Duodenal mucosa (tissue), 2 donors: ENCODE measurements around the gene MYLK4.

Experiments
- H3K27ac ChIP-seq: one replicate; pipeline ENCODE4 v1.7.0; 2013; ENCODE audit warnings: low read depth, low read length
- H3K27me3 ChIP-seq, 2 donors: one replicate each; pipeline ENCODE4 v1.7.0; 2013; ENCODE audit warnings: low read length in 2 of 2, control low read depth in 1 of 2; ENCODE audit not compliant: insufficient read depth in 2 of 2, control insufficient read depth in 1 of 2
- H3K36me3 ChIP-seq, 2 donors: one replicate each; pipeline ENCODE4 v1.7.0; 2013; ENCODE audit warnings: low read length in 2 of 2, control low read depth in 1 of 2; ENCODE audit not compliant: insufficient read depth in 2 of 2, control insufficient read depth in 1 of 2
- H3K4me1 ChIP-seq, 2 donors: one replicate each; pipeline ENCODE4 v1.7.0; 2013; ENCODE audit warnings: low read length in 2 of 2, control low read depth in 1 of 2; ENCODE audit not compliant: insufficient read depth in 2 of 2, control insufficient read depth in 1 of 2
- H3K4me3 ChIP-seq, 2 donors: one replicate each; pipeline ENCODE4 v1.7.0; 2013; ENCODE audit warnings: low read length in 2 of 2, low read depth in 1 of 2
- H3K9ac ChIP-seq, 2 donors: one replicate each; pipeline ENCODE4 v1.7.0; 2013; ENCODE audit warnings: low read length in 2 of 2, low read depth in 1 of 2
- H3K9me3 ChIP-seq, 2 donors: one replicate each; pipeline ENCODE4 v1.7.0; 2013; ENCODE audit warnings: low read length in 2 of 2, control low read depth in 1 of 2; ENCODE audit not compliant: control insufficient read depth in 1 of 2

Gene MYLK4

GRCh38 chr6:2791450-2791974, 40.8 kb upstream of the MYLK4 start:
- H3K4me1 ChIP-seq = peaks cover 15 to 19% of the 10 kb centered on the region in 2 donors
- H3K27ac ChIP-seq = no peak overlapping the region
- no peaks in the 10 kb centered on the region for H3K9me3 ChIP-seq
- H3K4me3 ChIP-seq = no peak overlapping the region
- H3K9ac ChIP-seq = no peak overlapping the region
- no peaks in the 10 kb centered on the region for H3K27me3 ChIP-seq
- H3K36me3 ChIP-seq = peaks cover 0 to 5% of the 10 kb centered on the region in 2 donors

- Histone ChIP-seq H3K27me3 (no peaks in the 10 kb centered on the region), H3K4me3 (no peak overlapping the region), H3K9ac (no peak overlapping the region), H3K9me3 (no peaks in the 10 kb centered on the region), H3K27ac (no peak overlapping the region), H3K36me3 (peaks cover 2 to 12% of the 10 kb centered on the region in 2 donors), H3K4me1 (peaks cover 15 to 19% of the 10 kb centered on the region in 2 donors)
Observed at GRCh38 chr6:2790588-2791449, 40.1 kb upstream of the MYLK4 start.

GRCh38 chr6:2786269-2786668, 35.5 kb upstream of the MYLK4 start:
- Histone ChIP-seq H3K9me3 (no peaks in the 10 kb centered on the region), H3K27ac (no peak overlapping the region), H3K4me1 (peaks cover 0 to 10% of the 10 kb centered on the region in 2 donors), H3K4me3 (no peak overlapping the region), H3K36me3 (peaks cover 14 to 43% of the 10 kb centered on the region in 2 donors), H3K9ac (no peak overlapping the region), H3K27me3 (no peaks in the 10 kb centered on the region)

- Histone ChIP-seq H3K4me1 (peaks cover 0 to 10% of the 10 kb centered on the region in 2 donors), H3K36me3 (peaks cover 24 to 55% of the 10 kb centered on the region in 2 donors), H3K9ac (no peak overlapping the region), H3K27me3 (no peaks in the 10 kb centered on the region), H3K27ac (no peak overlapping the region), H3K9me3 (no peaks in the 10 kb centered on the region), H3K4me3 (no peak overlapping the region)
Observed at GRCh38 chr6:2784930-2785329, 34.2 kb upstream of the MYLK4 start.

GRCh38 chr6:2784061-2784460, 33.3 kb upstream of the MYLK4 start:
- no peak overlapping the region for H3K27ac ChIP-seq

DNA sequence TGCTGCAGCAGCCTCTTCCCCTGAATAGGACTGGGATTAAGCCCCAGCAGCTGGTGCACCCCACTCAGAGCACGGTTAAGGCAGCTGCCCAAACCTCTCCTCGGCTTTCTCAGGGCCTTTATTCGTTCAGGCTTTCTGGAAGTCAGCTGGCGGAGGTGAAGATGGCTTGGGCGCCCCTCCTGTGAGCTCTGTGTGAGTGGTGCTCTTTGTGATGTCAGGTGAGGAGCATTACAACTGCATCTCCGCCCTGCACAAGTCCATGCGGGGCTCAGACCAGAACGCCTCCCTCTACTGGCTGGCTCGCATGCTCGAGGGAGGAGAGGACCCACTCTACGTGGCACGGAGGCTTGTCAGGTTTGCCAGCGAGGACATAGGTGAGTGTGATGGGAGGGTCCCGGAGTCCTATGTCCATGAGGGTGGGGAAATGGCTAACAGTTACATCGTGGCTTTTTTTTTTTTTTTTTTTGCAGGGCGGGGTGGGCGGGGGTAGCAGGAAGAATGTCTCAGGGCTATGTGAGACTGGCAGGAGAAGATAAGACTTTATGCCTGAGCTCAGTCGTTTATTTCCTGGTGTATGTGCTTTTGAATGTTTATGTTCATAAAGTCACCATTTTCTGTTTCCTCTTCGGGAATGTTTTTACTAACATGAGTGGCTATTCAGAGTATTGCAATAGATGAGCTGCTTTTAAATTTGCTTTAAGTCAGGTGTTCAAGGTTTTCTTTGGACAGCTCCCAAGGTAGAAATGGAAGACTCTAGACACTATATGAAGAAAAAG, 32.7 kb upstream of the MYLK4 start:
- Histone ChIP-seq H3K9ac (no peak overlapping the region), H3K9me3 (no peaks in the 10 kb centered on the region), H3K36me3 (peaks cover 30 to 68% of the 10 kb centered on the region in 2 donors), H3K4me3 (no peak overlapping the region), H3K4me1 (peaks cover 0 to 10% of the 10 kb centered on the region in 2 donors), H3K27me3 (no peaks in the 10 kb centered on the region), H3K27ac (no peak overlapping the region)

More at GRCh38 chr6:2784061-2784460, 33.3 kb upstream of the MYLK4 start:
- peaks cover 0 to 10% of the 10 kb centered on the region in 2 donors for H3K4me1 ChIP-seq
- peaks cover 30 to 61% of the 10 kb centered on the region in 2 donors for H3K36me3 ChIP-seq
- no peak overlapping the region for H3K4me3 ChIP-seq
- no peaks in the 10 kb centered on the region for H3K9me3 ChIP-seq
- no peak overlapping the region for H3K9ac ChIP-seq
- no peaks in the 10 kb centered on the region for H3K27me3 ChIP-seq

DNA sequence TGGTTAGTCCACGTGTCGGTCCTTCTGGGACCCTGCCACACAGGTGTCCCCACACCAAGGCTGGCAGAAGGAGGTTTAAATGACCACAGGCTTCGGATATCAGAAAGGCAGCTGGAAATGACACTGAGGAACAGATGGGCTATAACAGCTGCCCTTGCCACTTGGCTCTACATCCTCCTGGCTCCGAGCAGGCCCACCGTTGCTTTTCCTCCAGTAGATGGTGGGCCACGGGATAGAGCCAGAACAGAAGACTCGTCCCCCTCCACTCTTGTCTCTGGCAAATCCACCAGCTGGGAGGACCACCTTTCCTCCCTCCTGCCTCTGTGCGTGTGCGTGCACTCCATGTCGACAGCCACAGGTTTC, 32.1 kb upstream of the MYLK4 start:
- H3K36me3 ChIP-seq = peaks cover 30 to 67% of the 10 kb centered on the region in 2 donors
- no peak overlapping the region for H3K27ac ChIP-seq
- no peaks in the 10 kb centered on the region for H3K9me3 ChIP-seq
- no peak overlapping the region for H3K4me3 ChIP-seq
- H3K4me1 ChIP-seq = peaks cover 0 to 10% of the 10 kb centered on the region in 2 donors
- H3K27me3 ChIP-seq = no peaks in the 10 kb centered on the region
- no peak overlapping the region for H3K9ac ChIP-seq

- H3K9me3 ChIP-seq = no peaks in the 10 kb centered on the region
- H3K27me3 ChIP-seq = no peaks in the 10 kb centered on the region
- no peak overlapping the region for H3K27ac ChIP-seq
- no peak overlapping the region for H3K9ac ChIP-seq
- peaks cover 30 to 68% of the 10 kb centered on the region in 2 donors for H3K36me3 ChIP-seq
- H3K4me1 ChIP-seq = peaks cover 0 to 10% of the 10 kb centered on the region in 2 donors
- no peak overlapping the region for H3K4me3 ChIP-seq
Observed at GRCh38 chr6:2782356-2782708, 31.6 kb upstream of the MYLK4 start.

GRCh38 chr6:2781685-2782355, 31.1 kb upstream of the MYLK4 start:
- H3K4me1 ChIP-seq = peaks cover 0 to 10% of the 10 kb centered on the region in 2 donors
- H3K9ac ChIP-seq = no peak overlapping the region
- no peak overlapping the region for H3K27ac ChIP-seq
- no peaks in the 10 kb centered on the region for H3K9me3 ChIP-seq
- peaks cover 30 to 70% of the 10 kb centered on the region in 2 donors for H3K36me3 ChIP-seq
- no peak overlapping the region for H3K4me3 ChIP-seq
- H3K27me3 ChIP-seq = no peaks in the 10 kb centered on the region
